ENCODE measurements around the gene CELSR1. TPM values are rescaled to one million over a fixed set of nuclear protein-coding genes. Genes with fewer than 3 reads are reported as not detected.

CELSR1 gene
- total RNA-seq, 2 donors from 2014 or later, result 0.14 to 0.45 TPM

DNA sequence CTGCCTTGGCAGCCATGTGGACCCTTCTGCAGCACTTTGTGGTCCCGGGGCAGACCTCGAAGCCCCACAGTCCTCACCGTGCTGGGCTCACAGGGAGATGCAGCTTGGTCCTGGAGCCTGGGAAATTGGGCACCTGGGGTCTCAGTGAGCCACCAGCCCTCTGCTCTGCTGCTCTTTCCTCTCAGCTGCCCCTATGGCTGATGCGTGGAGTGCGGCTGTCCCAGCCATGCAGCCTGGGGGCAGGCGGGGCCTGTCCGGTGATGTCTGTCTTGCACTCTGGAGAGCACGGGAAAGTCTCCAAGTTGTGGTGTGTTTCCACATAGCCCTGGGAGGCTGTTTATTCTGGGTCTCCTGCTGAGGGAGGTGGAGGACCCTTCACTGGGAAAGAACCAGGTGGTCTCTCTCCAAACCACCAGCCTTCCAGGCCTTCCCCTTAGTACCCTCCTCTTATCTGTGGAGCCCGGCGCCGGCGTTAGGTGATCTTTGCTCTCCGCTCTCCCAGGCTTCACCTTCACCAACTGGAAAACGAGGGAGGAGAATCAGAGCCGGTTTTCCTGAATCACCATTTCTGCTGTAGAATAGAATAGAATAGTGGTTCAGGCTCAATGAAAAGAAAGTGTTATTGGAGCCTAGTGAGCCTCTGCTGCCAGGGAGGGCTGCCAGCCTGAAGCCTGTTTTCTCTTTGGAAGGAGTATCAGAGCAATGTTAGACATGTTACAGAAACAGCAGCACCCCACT lies 41.6 kb upstream of the CELSR1 start:
- no peak for DNase-seq (ENCODE audit: low spot score)
- no peak for ATAC-seq
- H3K4me1 Mint-ChIP-seq (ENCODE audit: low read depth in 2 of 2), result peaks cover 19 to 36% of the 10 kb centered on the region in 2 donors

DNA sequence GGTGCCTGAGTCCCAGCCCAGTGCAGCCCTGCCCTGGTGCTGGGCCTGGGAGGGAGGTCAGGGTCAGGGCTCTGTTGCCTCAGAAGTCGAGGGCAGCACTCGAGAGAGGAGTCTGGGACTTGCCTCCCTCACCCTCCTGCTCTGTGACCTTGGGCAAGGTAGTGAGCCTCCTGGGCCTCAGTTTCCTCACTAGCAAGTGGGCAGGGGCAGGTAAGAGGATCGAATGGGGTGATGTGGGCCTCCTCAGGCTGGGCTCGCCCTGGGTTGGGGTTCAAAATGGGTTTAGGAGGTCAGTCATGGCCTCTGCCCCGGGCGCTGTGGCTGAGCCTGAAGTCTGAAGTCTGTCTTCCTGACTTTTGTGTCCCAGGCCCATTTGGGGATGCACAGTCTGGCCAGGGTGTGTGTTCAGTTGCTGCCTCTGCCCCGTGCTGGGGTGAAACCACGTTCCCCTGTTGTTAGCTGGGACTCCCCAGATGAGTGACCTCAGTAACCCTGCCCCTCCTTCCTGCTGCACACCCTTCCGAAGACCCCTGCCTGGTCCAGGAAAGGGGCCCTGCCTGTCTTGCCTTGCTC lies 40.9 kb upstream of the CELSR1 start:
- H3K36me3 Mint-ChIP-seq, result no peaks in the 10 kb centered on the region
- H3K27me3 Mint-ChIP-seq, result no peaks in the 10 kb centered on the region
- peak overlapping the region; percentile 89 for H3K4me3 Mint-ChIP-seq
- no peak for DNase-seq (ENCODE audit: low spot score)
- no peak for ATAC-seq
- no peaks in the 10 kb centered on the region for H3K9me3 Mint-ChIP-seq
- peaks cover 19 to 36% of the 10 kb centered on the region in 2 donors for H3K4me1 Mint-ChIP-seq (ENCODE audit: low read depth in 2 of 2)
- H3K27ac Mint-ChIP-seq, result peak overlapping the region in 1 of 2 donors; percentile 23

More for the DNA sequence above, 41.6 kb upstream of the CELSR1 start:
- Mint-ChIP-seq H3K27me3 (no peaks in the 10 kb centered on the region), H3K36me3 (no peaks in the 10 kb centered on the region), H3K4me3 (peak overlapping the region; percentile 89), H3K9me3 (no peaks in the 10 kb centered on the region), H3K27ac (peak overlapping the region in 1 of 2 donors; percentile 23)

DNA sequence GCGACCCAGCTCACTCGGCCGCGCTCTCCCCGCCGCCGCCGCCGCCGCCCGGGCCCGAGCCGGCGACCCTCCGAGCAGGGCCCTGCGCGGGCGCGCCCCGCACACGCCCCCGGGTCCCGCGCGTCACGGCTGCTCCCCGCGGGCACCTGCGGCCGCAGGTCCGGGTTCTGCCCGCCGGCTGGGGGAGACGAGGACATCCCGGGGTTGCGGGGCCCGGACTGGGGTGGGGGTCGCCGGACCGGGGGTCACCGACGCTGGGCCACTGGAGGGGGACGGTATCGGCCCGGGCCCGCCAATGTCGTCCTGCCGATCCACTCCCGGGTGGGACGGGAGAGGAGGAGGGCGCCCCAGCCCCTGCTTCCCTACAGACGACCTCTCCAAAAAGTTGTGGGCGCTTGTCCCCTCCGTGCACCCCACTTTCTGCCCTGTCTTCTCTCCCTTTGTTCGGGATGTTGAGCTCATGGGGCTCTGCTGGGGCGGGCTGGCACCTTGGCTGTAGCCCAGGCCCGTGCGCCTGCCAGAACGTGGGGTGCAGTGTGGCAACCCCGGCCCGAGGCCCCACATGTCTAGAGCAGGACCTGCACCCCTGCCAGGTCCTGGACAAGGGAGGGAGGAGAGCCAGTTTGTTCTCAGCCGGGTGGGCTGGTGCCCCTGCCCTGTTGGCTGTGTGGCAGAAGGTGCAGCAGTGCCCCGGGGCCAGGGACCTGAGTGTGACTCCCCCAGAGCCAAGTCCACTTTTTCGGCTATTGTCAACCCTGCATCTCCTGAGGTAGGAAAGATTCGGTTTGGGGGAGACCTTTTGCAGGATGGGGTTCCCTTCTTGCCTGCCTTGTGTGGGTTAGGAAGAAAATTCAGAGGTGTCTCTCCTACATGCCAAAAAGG lies 40.2 kb upstream of the CELSR1 start:
- Mint-ChIP-seq H3K36me3 (no peaks in the 10 kb centered on the region), H3K27ac (peak overlapping the region in 1 of 2 donors; percentile 62), H3K4me1 (ENCODE audit: low read depth in 2 of 2) (peaks cover 19 to 34% of the 10 kb centered on the region in 2 donors), H3K27me3 (no peaks in the 10 kb centered on the region), H3K4me3 (peak overlapping the region; percentile 89), H3K9me3 (no peaks in the 10 kb centered on the region)
- peak in 1 of 2 donors; percentile 32 for ATAC-seq
- no peak for DNase-seq (ENCODE audit: low spot score)

DNA sequence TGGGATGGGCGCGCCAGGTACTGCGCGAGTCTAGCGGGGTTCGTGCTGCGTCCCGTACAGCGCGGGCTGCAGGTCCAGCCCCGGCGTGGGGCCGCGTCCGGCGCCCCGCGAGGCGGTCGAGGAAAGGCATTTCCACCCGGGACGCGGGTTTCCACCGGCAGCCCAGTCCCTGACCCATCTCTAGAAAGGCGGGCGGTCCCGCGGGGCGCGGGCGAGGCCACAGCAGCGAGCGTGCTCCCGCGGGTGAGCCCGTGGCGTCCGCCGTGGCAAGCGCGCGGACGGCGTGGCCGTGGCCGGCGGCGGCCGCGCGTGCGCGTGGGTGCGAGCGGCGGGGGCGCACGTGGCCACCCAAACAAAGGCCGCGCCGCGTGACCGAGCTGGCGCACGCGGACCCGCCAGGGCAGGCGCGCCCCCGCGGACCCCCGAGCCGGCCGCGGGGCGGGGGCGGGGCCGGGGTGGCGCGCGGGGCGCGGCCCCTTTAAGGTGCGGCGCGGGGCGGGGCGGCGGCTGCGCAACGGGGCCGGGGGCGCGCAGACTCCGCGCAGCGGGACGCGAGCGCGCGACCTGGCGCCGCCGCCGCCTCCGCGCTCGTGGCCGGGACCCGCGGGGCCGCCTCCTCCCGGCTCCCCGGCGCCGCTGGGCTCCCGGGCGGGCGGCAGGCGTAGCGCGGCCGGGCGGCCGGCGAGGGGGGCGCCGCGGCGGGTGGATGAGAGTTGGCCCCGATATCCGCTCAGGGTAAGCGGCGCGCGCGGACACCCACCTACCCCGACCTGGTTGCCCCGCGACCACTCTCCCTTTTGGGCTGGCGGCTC lies 39.3 kb upstream of the CELSR1 start:
- ATAC-seq, result peak; percentile 84 to 88
- Mint-ChIP-seq H3K4me3 (peak overlapping the region; percentile 56), H3K27me3 (no peaks in the 10 kb centered on the region), H3K27ac (peak overlapping the region in 1 of 2 donors; percentile 39), H3K4me1 (ENCODE audit: low read depth in 2 of 2) (peaks cover 19 to 29% of the 10 kb centered on the region in 2 donors), H3K36me3 (peaks cover 6% of the 10 kb centered on the region), H3K9me3 (peaks cover 3% of the 10 kb centered on the region)
- DNase-seq (ENCODE audit: low spot score), result peak; percentile 73

DNA sequence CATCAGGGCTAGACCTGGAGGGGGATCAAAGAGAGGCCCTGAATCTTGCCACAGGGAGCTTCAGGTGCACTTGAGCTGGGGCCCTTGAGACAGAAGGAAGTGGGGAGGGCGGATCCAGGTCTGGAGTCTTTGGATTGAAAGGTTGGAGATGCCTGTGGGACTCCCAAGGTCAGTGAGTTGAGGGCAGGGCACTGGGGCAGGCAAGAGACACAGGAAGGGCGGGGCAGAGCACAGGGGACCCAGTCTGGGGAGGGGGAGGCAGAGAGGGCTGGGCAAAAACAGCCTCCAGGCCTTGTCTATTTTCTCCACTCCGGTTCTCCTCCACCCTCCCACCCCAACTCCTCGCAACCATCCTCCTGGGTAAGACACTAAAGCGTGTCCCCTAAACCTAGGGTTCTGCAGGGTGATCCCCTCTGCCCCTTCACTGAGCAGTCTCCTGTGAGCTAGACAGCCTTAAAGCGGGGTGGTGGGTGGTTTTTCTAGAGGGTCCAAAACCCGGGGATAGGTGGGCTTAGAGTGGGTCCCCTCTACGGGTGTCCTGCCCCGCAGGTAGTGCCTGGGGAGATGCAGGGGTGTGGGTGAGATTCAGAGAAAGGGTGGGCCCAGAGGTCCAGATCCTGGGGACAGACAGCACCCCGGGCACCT lies 38.6 kb upstream of the CELSR1 start:
- peaks cover 19 to 24% of the 10 kb centered on the region in 2 donors for H3K4me1 Mint-ChIP-seq (ENCODE audit: low read depth in 2 of 2)
- no peak for ATAC-seq
- H3K4me3 Mint-ChIP-seq, result peak overlapping the region; percentile 56
- no peak for DNase-seq (ENCODE audit: low spot score)
- H3K36me3 Mint-ChIP-seq, result peaks cover 10% of the 10 kb centered on the region
- H3K27me3 Mint-ChIP-seq, result no peaks in the 10 kb centered on the region
- peak overlapping the region; percentile 39 to 64 for H3K27ac Mint-ChIP-seq
- peaks cover 3% of the 10 kb centered on the region for H3K9me3 Mint-ChIP-seq

DNA sequence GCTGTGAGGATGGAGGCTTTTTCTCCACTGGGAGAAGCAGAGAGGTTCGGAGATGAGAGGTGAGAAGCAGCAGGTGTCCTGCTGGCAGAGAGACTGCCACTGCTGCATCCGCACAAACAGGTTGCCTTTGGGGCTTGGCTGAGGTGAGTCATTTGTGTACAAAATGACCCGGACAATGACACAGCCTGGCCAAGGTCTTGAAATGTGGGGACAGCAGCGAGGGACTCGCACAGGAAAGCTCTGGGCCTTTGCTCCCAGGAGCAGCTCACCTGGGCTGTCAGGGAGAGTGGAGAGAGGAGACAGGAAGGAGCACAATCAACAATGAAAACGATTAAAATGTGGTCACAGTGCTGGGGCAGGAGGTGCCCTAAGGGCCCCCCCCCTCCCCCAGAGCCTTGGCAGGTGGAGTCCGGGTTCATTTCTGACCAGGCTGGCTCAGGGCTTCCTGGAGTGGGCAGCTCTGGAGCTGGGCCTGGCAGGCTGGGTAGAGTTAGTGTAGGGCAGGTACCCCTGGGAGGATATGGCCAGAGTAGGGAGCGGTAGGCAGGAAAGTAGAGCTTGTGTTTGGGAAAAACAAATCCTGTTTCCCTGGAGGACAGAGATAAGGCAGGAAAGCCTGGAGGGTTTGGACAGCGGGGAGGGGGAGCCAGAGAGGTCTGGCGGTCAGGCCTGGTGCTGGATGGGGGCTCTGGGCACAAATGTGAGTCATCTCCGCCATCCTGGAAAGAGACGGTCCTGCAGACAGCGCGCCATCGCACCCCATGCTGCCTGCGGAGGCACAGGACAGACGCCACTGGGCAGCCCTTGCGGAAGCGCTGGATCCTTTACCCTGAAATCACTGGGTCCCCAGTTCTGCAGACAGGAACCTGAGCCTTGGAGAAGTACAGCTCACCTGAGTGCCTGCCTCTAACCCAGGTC lies 37.8 kb upstream of the CELSR1 start:
- H3K4me1 Mint-ChIP-seq (ENCODE audit: low read depth in 2 of 2), result peaks cover 19 to 24% of the 10 kb centered on the region in 2 donors
- H3K36me3 Mint-ChIP-seq, result peaks cover 10% of the 10 kb centered on the region
- H3K4me3 Mint-ChIP-seq, result peak overlapping the region; percentile 56
- ATAC-seq, result no peak
- peaks cover 3% of the 10 kb centered on the region for H3K9me3 Mint-ChIP-seq
- H3K27me3 Mint-ChIP-seq, result no peaks in the 10 kb centered on the region
- DNase-seq (ENCODE audit: low spot score), result no peak
- peak overlapping the region; percentile 39 to 64 for H3K27ac Mint-ChIP-seq

DNA sequence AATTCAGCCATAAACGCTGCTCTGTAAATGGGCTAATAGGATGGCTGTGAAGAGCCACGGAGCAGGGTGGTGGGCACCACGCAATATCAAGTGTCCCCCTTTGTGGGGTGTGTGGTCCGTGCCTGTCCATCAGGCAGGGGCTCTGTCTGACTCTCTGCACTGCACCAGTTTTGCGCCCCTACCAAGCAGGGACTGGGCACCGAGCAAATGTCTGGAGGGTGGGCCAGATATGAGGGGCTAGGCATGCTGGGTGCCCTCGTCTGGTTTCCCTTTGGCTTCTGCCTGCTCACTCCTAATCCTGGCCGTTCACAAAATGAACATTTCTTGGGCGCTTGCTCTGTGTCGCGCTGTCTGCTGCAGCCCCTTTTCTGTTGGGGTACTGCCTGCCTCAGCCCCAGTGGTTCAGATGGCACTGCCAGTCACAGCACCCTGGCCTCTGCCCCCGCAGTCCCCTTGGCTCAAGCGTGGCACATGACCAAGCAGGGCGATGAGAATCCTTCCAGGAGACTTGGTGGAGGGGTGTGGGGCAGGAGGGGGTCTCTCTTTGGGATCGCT lies 37.1 kb upstream of the CELSR1 start:
- H3K4me3 Mint-ChIP-seq, result no peak overlapping the region
- peaks cover 10% of the 10 kb centered on the region for H3K36me3 Mint-ChIP-seq
- H3K27ac Mint-ChIP-seq, result no peak overlapping the region
- H3K9me3 Mint-ChIP-seq, result peaks cover 3% of the 10 kb centered on the region
- DNase-seq (ENCODE audit: low spot score) (no peak), ATAC-seq (no peak)
- H3K4me1 Mint-ChIP-seq (ENCODE audit: low read depth in 2 of 2), result peaks cover 14 to 24% of the 10 kb centered on the region in 2 donors
- H3K27me3 Mint-ChIP-seq, result no peaks in the 10 kb centered on the region

DNA sequence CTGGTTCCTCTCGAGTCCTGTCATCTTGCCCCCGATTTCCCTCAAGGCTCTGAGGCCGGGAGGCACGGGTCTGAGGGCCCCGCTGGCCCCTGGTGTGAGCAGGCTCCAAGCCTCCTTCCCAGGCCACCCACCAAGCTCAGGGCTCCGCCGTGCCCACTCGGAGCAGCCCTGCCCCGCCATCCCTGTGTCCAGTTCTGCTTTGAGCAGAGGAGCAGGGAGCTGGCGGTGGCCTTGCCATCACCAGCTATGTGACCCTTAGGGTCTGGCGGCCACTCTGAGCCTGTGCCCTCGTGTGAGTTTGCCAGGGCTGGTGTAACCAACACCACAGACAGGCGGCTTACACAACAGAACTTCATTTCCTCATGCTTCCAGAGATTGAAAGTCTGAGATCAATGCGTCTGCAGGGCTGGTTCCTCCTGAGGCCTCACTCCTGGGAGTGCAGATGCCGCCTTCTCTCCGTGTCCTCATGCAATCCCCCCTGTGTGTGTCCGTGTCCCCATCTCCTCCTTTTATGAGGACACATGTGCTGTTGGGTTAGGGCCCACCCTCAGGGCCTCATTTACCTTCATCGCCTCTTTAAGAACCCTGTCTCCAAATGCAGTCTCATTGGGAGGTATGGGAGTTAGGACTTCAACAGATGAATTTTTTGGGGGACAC lies 36.5 kb upstream of the CELSR1 start:
- H3K4me3 Mint-ChIP-seq, result no peak overlapping the region

DNA sequence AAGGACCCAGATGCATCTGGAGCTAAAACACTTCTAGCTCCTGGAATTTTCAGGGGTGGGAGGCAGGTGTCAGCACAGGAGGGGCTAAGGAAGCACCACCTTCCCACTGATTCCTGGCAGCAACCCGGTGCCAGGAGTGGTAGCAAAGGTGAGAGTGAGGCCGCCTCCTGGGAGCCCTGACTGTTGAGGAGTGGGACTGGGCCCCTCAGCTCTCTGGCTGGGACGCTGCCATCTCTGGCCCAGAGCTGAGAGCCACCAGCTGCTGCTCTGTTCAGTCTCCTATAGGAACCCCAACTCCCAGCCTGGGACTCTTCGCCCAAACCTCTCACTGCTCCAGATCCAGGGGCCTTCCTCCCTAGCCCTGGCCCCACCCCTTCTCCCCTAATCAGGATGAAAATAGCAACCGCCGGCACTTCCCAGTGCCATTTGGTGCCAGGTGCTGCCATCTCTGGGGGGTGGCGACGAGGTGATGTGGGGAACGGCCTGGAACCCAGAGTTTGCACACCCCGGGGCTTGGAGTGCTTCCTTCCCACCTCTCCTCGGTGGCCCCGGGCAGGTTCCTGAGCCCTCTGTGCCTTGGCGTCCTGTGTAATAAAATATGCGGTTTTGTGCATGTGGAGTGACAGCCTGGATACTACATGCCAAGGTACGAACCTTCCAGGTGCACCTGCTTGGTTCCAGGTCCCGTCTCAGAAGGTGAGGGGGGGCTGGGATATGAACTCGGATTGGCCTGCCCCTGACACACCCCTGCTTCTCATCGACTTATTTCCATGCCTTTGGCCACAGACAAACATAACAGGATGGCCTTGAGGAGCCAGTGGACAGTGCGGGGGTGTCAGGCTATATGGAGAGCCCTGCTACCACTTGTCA lies 35.7 kb upstream of the CELSR1 start:
- no peak for DNase-seq (ENCODE audit: low spot score)

More for the DNA sequence above, 36.5 kb upstream of the CELSR1 start:
- no peaks in the 10 kb centered on the region for H3K27me3 Mint-ChIP-seq
- DNase-seq (ENCODE audit: low spot score) (no peak), ATAC-seq (no peak)
- H3K36me3 Mint-ChIP-seq, result peaks cover 10% of the 10 kb centered on the region
- peaks cover 3% of the 10 kb centered on the region for H3K9me3 Mint-ChIP-seq
- H3K27ac Mint-ChIP-seq, result no peak overlapping the region
- H3K4me1 Mint-ChIP-seq (ENCODE audit: low read depth in 2 of 2), result peaks cover 14 to 19% of the 10 kb centered on the region in 2 donors

DNA sequence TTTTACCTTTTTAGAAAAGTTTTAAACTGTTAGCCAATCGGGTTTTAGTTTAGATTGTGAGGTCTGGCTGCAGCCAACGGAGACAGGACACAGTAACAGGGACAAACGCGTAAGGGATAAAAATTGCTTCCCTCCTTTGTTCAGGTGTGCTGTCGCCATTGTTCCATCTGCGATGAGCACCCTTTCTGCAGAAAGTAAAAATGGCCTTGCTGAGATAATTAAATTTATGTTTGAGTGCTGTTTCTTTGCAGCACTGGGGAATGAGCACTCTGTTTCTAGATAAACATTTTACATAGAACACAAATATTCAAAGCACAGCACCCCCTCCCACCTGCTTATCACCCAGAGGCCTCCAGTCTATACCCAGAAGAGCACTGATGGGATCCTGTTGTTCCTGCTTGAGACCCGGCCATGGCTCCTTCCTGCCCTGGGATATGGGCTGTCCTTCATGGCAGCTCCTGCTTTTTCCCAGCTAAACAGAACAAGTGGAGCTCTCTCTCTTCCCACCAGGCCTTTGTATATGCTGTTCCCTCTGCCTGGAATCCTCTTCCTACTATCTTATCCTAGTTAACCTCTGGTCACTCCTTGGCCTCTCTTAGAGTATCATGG lies 34.3 kb upstream of the CELSR1 start:
- Mint-ChIP-seq H3K27me3 (no peaks in the 10 kb centered on the region), H3K4me1 (ENCODE audit: low read depth in 2 of 2) (peaks cover 12 to 16% of the 10 kb centered on the region in 2 donors), H3K9me3 (peaks cover 3% of the 10 kb centered on the region), H3K36me3 (peaks cover 10% of the 10 kb centered on the region), H3K27ac (no peak overlapping the region), H3K4me3 (no peak overlapping the region)
- DNase-seq (ENCODE audit: low spot score) (no peak), ATAC-seq (no peak)

More for the DNA sequence above, 35.7 kb upstream of the CELSR1 start:
- no peak for ATAC-seq
- H3K27ac Mint-ChIP-seq, result no peak overlapping the region
- H3K9me3 Mint-ChIP-seq, result peaks cover 3% of the 10 kb centered on the region
- peaks cover 10% of the 10 kb centered on the region for H3K36me3 Mint-ChIP-seq
- no peak overlapping the region for H3K4me3 Mint-ChIP-seq
- H3K27me3 Mint-ChIP-seq, result no peaks in the 10 kb centered on the region
- peaks cover 12 to 13% of the 10 kb centered on the region in 2 donors for H3K4me1 Mint-ChIP-seq (ENCODE audit: low read depth in 2 of 2)
